HEK293 (cell line): Measurements from ENCODE around the gene EPHA6.

ENCODE experiments used
- CTCF ChIP-seq: fragments of 450-650 bp; formaldehyde crosslinking; IDR thresholded peaks from 2 replicates; pipeline ENCODE4 v1.5.1; 2016; ENCODE audit warnings: missing biosample characterization, missing genetic modification characterization
- TRIM28 ChIP-seq: IDR thresholded peaks from 2 replicates; pipeline ENCODE4 v1.6.1; 2011; ENCODE audit warnings: low read length, control low read depth, borderline replicate concordance
- ZBTB26 ChIP-seq: fragments of 450-650 bp; formaldehyde crosslinking; optimal IDR thresholded peaks from 2 replicates; pipeline ENCODE3; 2016; ENCODE audit warnings: missing biosample characterization, mild to moderate bottlenecking, missing genetic modification characterization
- ZNF423 ChIP-seq: fragments of 450-650 bp; formaldehyde crosslinking; IDR thresholded peaks from 2 replicates; pipeline ENCODE4 v1.5.1; 2016; ENCODE audit warnings: missing biosample characterization, missing genetic modification characterization
- ZNF530 ChIP-seq: fragments of 450-650 bp; formaldehyde crosslinking; IDR thresholded peaks from 2 replicates; pipeline ENCODE4 v1.5.1; 2016; ENCODE audit warnings: low read depth, missing biosample characterization, missing genetic modification characterization
- ZNF639 ChIP-seq: fragments of 450-650 bp; formaldehyde crosslinking; IDR thresholded peaks from 2 replicates; pipeline ENCODE4 v1.5.1; 2016; ENCODE audit warnings: missing biosample characterization, missing genetic modification characterization

- TF ChIP-seq CTCF = 0 out of 2 replicates have a peak, but pooled peaks have one; percentile 32
- peak; percentile 75 for TF ChIP-seq ZBTB26
- TF ChIP-seq TRIM28 = no peak
- no peak for TF ChIP-seq ZNF423 (tag by site-specific recombination)
- no peak for TF ChIP-seq ZNF530 (tag by site-specific recombination)
- TF ChIP-seq ZNF639 (tag by site-specific recombination) = no peak
These were observed 950.2 kb downstream of the EPHA6 start, which contains the start of gene ARL6 for GRCh38 chr3:97764407-97765238.
